Trophoblast cell (in vitro differentiated cells and primary cell): Measurements from ENCODE around the gene GABRR2.

Experiments
- DNase-seq, 2 donors: peaks; one replicate each; pipeline ENCODE4 v3.0.0-alpha.2; 2016
- H2AFZ ChIP-seq: 2 replicates; pipeline ENCODE4 v1.6.1; 2013; ENCODE audit warnings: low read length, moderate library complexity, mild to moderate bottlenecking; ENCODE audit not compliant: insufficient read depth, poor library complexity
- H2AK5ac ChIP-seq: 2 replicates; pipeline ENCODE4 v1.6.1; 2013; ENCODE audit warnings: mild to moderate bottlenecking, low read length
- H2BK120ac ChIP-seq: 2 replicates; pipeline ENCODE4 v1.6.1; 2013; ENCODE audit warnings: low read length, mild to moderate bottlenecking, moderate library complexity; ENCODE audit not compliant: insufficient read depth, poor library complexity
- H2BK12ac ChIP-seq: 2 replicates; pipeline ENCODE4 v1.6.1; 2013; ENCODE audit warnings: mild to moderate bottlenecking, low read length, moderate library complexity
- H2BK5ac ChIP-seq: 2 replicates; pipeline ENCODE4 v1.6.1; 2013; ENCODE audit warnings: low read length, low read depth, moderate library complexity, mild to moderate bottlenecking; ENCODE audit not compliant: poor library complexity
- H3K14ac ChIP-seq: 2 replicates; pipeline ENCODE4 v1.6.1; 2013; ENCODE audit warnings: mild to moderate bottlenecking, low read length
- H3K18ac ChIP-seq: 2 replicates; pipeline ENCODE4 v1.6.1; 2013; ENCODE audit warnings: mild to moderate bottlenecking, low read length
- H3K23ac ChIP-seq: 2 replicates; pipeline ENCODE4 v1.6.1; 2013; ENCODE audit warnings: low read length
- H3K27ac ChIP-seq: 2 replicates; pipeline ENCODE4 v1.5.1; 2013; ENCODE audit warnings: low read depth, mild to moderate bottlenecking, inconsistent platforms, low read length, moderate library complexity
- H3K27me3 ChIP-seq: 2 replicates; pipeline ENCODE4 v1.6.1; 2013; ENCODE audit warnings: inconsistent platforms, mild to moderate bottlenecking, low read length, moderate library complexity; ENCODE audit not compliant: insufficient read depth
- H3K36me3 ChIP-seq, 2 experiments: 1 replicate in 1 of 2; 2 replicates in 1 of 2; pipeline ENCODE4 v1.6.1; 2013; ENCODE audit warnings: low read length in 2 of 2, mild to moderate bottlenecking in 2 of 2, moderate library complexity in 1 of 2; ENCODE audit not compliant: insufficient read depth in 2 of 2, control insufficient read depth in 1 of 2
- H3K4ac ChIP-seq: 2 replicates; pipeline ENCODE4 v1.6.1; 2013; ENCODE audit warnings: low read depth, mild to moderate bottlenecking, low read length, moderate library complexity
- H3K4me1 ChIP-seq, 2 experiments: 1 replicate in 1 of 2; 2 replicates in 1 of 2; pipeline ENCODE4 v1.6.1; 2013; ENCODE audit warnings: low read length in 2 of 2, mild to moderate bottlenecking in 2 of 2, moderate library complexity in 1 of 2; ENCODE audit not compliant: insufficient read depth in 2 of 2, control insufficient read depth in 1 of 2
- H3K4me2 ChIP-seq: 2 replicates; pipeline ENCODE4 v1.6.1; 2013; ENCODE audit warnings: inconsistent platforms, mild to moderate bottlenecking, low read length, moderate library complexity
- H3K4me3 ChIP-seq: 2 replicates; pipeline ENCODE4 v1.5.1; 2013; ENCODE audit warnings: mild to moderate bottlenecking, low read depth, low read length, inconsistent platforms
- H3K79me1 ChIP-seq: one replicate; pipeline ENCODE4 v1.6.1; 2013; ENCODE audit warnings: low read length
- H3K79me2 ChIP-seq: 2 replicates; pipeline ENCODE4 v1.6.1; 2013; ENCODE audit warnings: low read length, mild to moderate bottlenecking; ENCODE audit not compliant: control insufficient read depth, insufficient read depth, poor library complexity
- H3K9ac ChIP-seq: 2 replicates; pipeline ENCODE4 v1.6.1; 2013; ENCODE audit warnings: mild to moderate bottlenecking, low read length
- H3K9me3 ChIP-seq: 2 replicates; pipeline ENCODE4 v1.6.1; 2013; ENCODE audit warnings: low read depth, mild to moderate bottlenecking, control low read depth, inconsistent platforms, low read length; ENCODE audit not compliant: insufficient read depth
- H4K12ac ChIP-seq: 2 replicates; pipeline ENCODE4 v1.6.1; 2013; ENCODE audit warnings: low read depth, mild to moderate bottlenecking, low read length, moderate library complexity
- H4K8ac ChIP-seq: 2 replicates; pipeline ENCODE4 v1.6.1; 2013; ENCODE audit warnings: low read depth, mild to moderate bottlenecking, low read length, moderate library complexity
- H4K91ac ChIP-seq: one replicate; pipeline ENCODE4 v1.6.1; 2013; ENCODE audit warnings: low read depth, mild to moderate bottlenecking, low read length, moderate library complexity
- WGBS: extraction: QIAGEN DNeasy Blood & Tissue Kit; methylation state at CpG from one replicate; pipeline ENCODE4 v1.1.7; 2013; ENCODE audit warnings: missing lambda C conversion rate; ENCODE audit not compliant: insufficient read length, insufficient coverage; ENCODE audit errors: extremely low coverage; 5-methylcytosine and 5-hydroxymethylcytosine counted together

GABRR2 gene

GRCh38 chr6:89302936-89303335, 12.2 kb downstream of the GABRR2 start:
- Histone ChIP-seq H2BK120ac (no peak overlapping the region), H3K79me1 (no peaks in the 10 kb centered on the region), H3K4ac (no peak overlapping the region), H2AK5ac (no peak overlapping the region), H3K18ac (no peak overlapping the region), H3K4me1 (no peaks in the 10 kb centered on the region), H3K27me3 (no peaks in the 10 kb centered on the region), H4K91ac (no peak overlapping the region), H3K79me2 (no peaks in the 10 kb centered on the region), H3K4me3 (no peak overlapping the region), H3K4me2 (no peak overlapping the region), H3K14ac (no peak overlapping the region), H4K12ac (no peak overlapping the region), H3K27ac (no peak overlapping the region), H3K36me3 (no peaks in the 10 kb centered on the region), H3K9me3 (peaks cover 10% of the 10 kb centered on the region), H2BK5ac (no peak overlapping the region), H2BK12ac (no peak overlapping the region), H3K23ac (no peak overlapping the region), H3K9ac (no peak overlapping the region), H2AFZ (no peak overlapping the region), H4K8ac (no peak overlapping the region)
- no CpG with 5 or more reads among the region's 10 CpGs for WGBS
- DNase-seq, result no peak

- Histone ChIP-seq H2BK12ac (no peak overlapping the region), H3K4me2 (no peak overlapping the region), H3K27me3 (no peaks in the 10 kb centered on the region), H2BK120ac (no peak overlapping the region), H3K27ac (no peak overlapping the region), H3K9ac (no peak overlapping the region), H3K79me1 (no peaks in the 10 kb centered on the region), H2AK5ac (no peak overlapping the region), H2AFZ (no peak overlapping the region), H3K9me3 (peaks cover 10% of the 10 kb centered on the region), H3K4me1 (no peaks in the 10 kb centered on the region), H4K91ac (no peak overlapping the region), H4K12ac (no peak overlapping the region), H3K4me3 (no peak overlapping the region), H3K18ac (no peak overlapping the region), H3K4ac (no peak overlapping the region), H2BK5ac (no peak overlapping the region), H3K14ac (no peak overlapping the region), H3K79me2 (no peaks in the 10 kb centered on the region), H3K23ac (no peak overlapping the region), H3K36me3 (no peaks in the 10 kb centered on the region), H4K8ac (no peak overlapping the region)
- no peak for DNase-seq
- no CpG with 5 or more reads among the region's 22 CpGs for WGBS
Observed at GRCh38 chr6:89302195-89302770, 12.8 kb downstream of the GABRR2 start.

DNA sequence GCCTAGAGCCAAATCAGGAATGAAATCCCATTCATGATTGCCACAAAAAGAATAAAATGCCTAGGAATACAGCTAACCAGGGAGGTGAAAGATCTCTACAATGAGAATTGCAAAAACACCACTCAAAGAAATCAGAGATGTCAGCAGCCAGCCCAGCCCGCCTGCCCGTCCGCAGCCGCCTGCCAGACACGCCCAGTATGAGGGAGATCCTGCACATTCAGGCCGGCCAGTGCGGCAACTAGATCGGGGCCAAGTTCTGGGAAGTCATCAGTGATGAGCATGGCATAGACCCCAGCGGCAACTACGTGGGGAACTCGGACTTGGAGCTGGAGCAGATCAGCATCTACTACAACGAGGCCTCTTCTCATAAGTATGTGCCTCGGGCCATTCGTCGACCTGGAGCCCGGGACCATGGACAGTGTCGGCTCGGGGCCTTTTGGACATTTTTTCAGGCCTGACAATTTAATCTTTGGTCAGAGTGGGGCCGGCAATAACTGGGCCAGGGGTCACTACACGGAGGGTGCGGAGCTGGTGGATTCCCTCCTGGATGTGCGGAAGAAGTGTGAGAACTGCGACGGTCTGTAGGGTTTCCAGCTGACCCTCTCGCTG, 13.4 kb downstream of the GABRR2 start:
- Histone ChIP-seq H4K8ac (no peak overlapping the region), H3K36me3 (no peaks in the 10 kb centered on the region), H3K4me3 (no peak overlapping the region), H2AK5ac (no peak overlapping the region), H3K79me1 (no peaks in the 10 kb centered on the region), H3K18ac (no peak overlapping the region), H2BK120ac (no peak overlapping the region), H3K27ac (no peak overlapping the region), H2BK12ac (no peak overlapping the region), H4K12ac (no peak overlapping the region), H3K14ac (no peak overlapping the region), H3K4me1 (no peaks in the 10 kb centered on the region), H3K27me3 (no peaks in the 10 kb centered on the region), H3K9me3 (peaks cover 10% of the 10 kb centered on the region), H3K4me2 (no peak overlapping the region), H2BK5ac (no peak overlapping the region), H4K91ac (no peak overlapping the region), H2AFZ (no peak overlapping the region), H3K79me2 (no peaks in the 10 kb centered on the region), H3K23ac (no peak overlapping the region), H3K4ac (no peak overlapping the region), H3K9ac (no peak overlapping the region)
- DNase-seq, result peak; percentile 17 to 43
- no CpG with 5 or more reads among the region's 25 CpGs for WGBS

DNA sequence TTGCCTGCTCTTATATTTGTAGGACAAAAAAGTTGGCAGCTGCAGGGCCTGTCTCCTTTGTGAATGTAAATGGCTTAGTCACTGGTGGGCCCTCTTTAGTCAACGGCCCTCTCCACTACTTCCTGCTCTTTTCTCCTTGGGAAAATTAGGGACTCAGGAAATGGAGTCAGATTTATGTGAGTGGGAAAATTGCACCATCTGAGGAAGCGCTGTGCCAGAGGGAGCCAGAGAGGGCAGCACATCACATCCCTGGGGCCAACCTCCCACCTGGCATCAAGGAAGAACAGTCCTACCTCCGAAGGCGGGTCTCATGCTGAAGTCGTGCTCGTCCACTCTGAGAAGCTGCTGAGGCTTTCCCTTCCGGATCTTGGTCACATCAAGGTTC, 15.6 kb downstream of the GABRR2 start:
- Histone ChIP-seq H2BK12ac (no peak overlapping the region), H2AK5ac (no peak overlapping the region), H3K4me3 (no peak overlapping the region), H3K4ac (no peak overlapping the region), H4K91ac (no peak overlapping the region), H3K27ac (no peak overlapping the region), H4K12ac (no peak overlapping the region), H3K9me3 (peaks cover 10% of the 10 kb centered on the region), H3K79me2 (no peaks in the 10 kb centered on the region), H3K4me2 (no peak overlapping the region), H3K9ac (no peak overlapping the region), H3K79me1 (no peaks in the 10 kb centered on the region), H3K36me3 (no peaks in the 10 kb centered on the region), H3K18ac (no peak overlapping the region), H3K14ac (no peak overlapping the region), H2AFZ (no peak overlapping the region), H2BK5ac (no peak overlapping the region), H3K4me1 (no peaks in the 10 kb centered on the region), H3K27me3 (no peaks in the 10 kb centered on the region), H2BK120ac (no peak overlapping the region), H4K8ac (no peak overlapping the region), H3K23ac (no peak overlapping the region)
- no peak for DNase-seq
- WGBS, result no CpG with 5 or more reads among the region's 7 CpGs
